PC-9 (cell line): ENCODE results near the gene LEUTX. TPM values are rescaled to one million over a fixed set of nuclear protein-coding genes. Genes with fewer than 3 reads are reported as not detected.

ENCODE experiments used
- BruUV-seq: library from RNA; stranded (reverse); fragments of 400-500 nt; replicated peaks from 2 replicates; lab custom pipeline; 2021; lab: Mats Ljungman, UMichigan
- CTCF ChIA-PET: fragments of 300-600 bp; sonication (Branson Sonifier 250); formaldehyde crosslinking; loops from one replicate; lab custom pipeline; 2022; ENCODE audit warnings: antibody characterized with exemption; lab: Charles Lee
- POLR2A ChIA-PET: fragments of 300-600 bp; sonication (Branson Sonifier 250); formaldehyde crosslinking; loops from one replicate; lab custom pipeline; 2022; ENCODE audit warnings: antibody characterized with exemption; ENCODE audit not compliant: unreplicated experiment; lab: Charles Lee
- DNase-seq, 2 experiments: peaks; one replicate each; pipeline versions ENCODE4 v3.0.0 to v3.0.0-alpha.2; 2015 to 2022; ENCODE audit warnings: mixed read lengths in 1 of 2
- H2AFZ ChIP-seq: fragments of 200-600 bp; sonication (generic); 2 replicates; pipeline ENCODE4 v1.8.1; 2017; ENCODE audit warnings: antibody characterized with exemption
- H3F3A ChIP-seq: fragments of 200-600 bp; sonication (generic); 2 replicates; pipeline ENCODE4 v1.8.1; 2017; ENCODE audit warnings: antibody characterized with exemption, mild to moderate bottlenecking, low read depth; ENCODE audit not compliant: insufficient read depth
- H3K27ac ChIP-seq: fragments of 200-600 bp; sonication (generic); 2 replicates; pipeline ENCODE4 v1.6.1; 2016; ENCODE audit warnings: mixed run types
- H3K27me3 ChIP-seq: fragments of 200-600 bp; sonication (generic); 2 replicates; pipeline ENCODE4 v1.6.1; 2016; ENCODE audit warnings: low read depth, mixed run types; ENCODE audit not compliant: insufficient read depth
- H3K36me3 ChIP-seq: fragments of 200-600 bp; sonication (generic); 2 replicates; pipeline ENCODE4 v1.6.1; 2016; ENCODE audit warnings: low read depth, mixed run types
- H3K4me1 ChIP-seq: fragments of 200-600 bp; sonication (generic); replicated peaks from 2 replicates; pipeline ENCODE4 v1.6.1; 2016; ENCODE audit warnings: mixed run types; ENCODE audit not compliant: insufficient read depth
- H3K4me2 ChIP-seq: fragments of 200-600 bp; sonication (generic); 2 replicates; pipeline ENCODE4 v1.6.1; 2017; ENCODE audit warnings: mixed run types
- H3K4me3 ChIP-seq: fragments of 200-600 bp; sonication (generic); 2 replicates; pipeline ENCODE4 v1.6.1; 2016; ENCODE audit warnings: mixed run types
- H3K79me2 ChIP-seq: fragments of 200-600 bp; sonication (generic); 2 replicates; pipeline ENCODE4 v1.6.1; 2017; ENCODE audit warnings: low read depth, mixed run types
- H3K9me2 ChIP-seq: fragments of 200-600 bp; sonication (generic); 2 replicates; pipeline ENCODE4 v1.8.1; 2017; ENCODE audit warnings: mild to moderate bottlenecking; ENCODE audit not compliant: insufficient read depth
- H3K9me3 ChIP-seq: fragments of 200-600 bp; sonication (generic); 2 replicates; pipeline ENCODE4 v1.8.1; 2016; ENCODE audit warnings: low read depth; ENCODE audit not compliant: insufficient read depth
- H4K20me1 ChIP-seq: fragments of 200-600 bp; sonication (generic); 2 replicates; pipeline ENCODE4 v1.8.1; 2017; ENCODE audit not compliant: insufficient read depth
- CTCF ChIP-seq: fragments of 200-600 bp; sonication (generic); conservative IDR thresholded peaks from 2 replicates; pipeline ENCODE4 v1.6.1; 2017; ENCODE audit warnings: mixed run types, antibody characterized with exemption, mild to moderate bottlenecking, moderate library complexity
- EZH2 ChIP-seq: fragments of 200-600 bp; sonication (generic); IDR thresholded peaks from 2 replicates; pipeline ENCODE4 v1.8.0; 2017; ENCODE audit warnings: antibody characterized with exemption, low read depth
- intact Hi-C: fragments of 100-400 bp; cut with micrococcal nuclease; formaldehyde crosslinking; loops from one replicate; pipeline ENCODE4 v1.10.0; 2022; ENCODE audit not compliant: unreplicated experiment
- total RNA-seq: library from RNA; stranded (reverse); gene quantifications from 2 replicates; pipeline ENCODE4 v1.2.3, GENCODE V29; 2021

The LEUTX gene
- total RNA-seq, 1 experiment from 2014 or later: not detected

DNA sequence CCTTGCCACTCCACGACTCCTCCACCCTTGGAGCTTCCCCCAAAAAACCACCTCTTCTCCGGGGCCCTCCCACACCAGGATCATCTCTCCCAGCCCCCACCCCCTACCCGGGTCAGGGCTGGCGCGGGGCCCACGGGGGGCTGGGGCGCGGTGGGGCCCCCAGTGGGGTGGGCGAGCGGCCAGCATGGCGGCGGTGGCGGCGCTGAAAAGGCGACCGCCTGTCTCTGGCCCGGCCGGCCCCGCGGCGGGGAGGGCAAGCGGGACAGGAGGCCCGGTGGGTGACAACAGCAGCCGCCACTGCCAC lies 54.5 kb downstream of the LEUTX start:
- no peaks in the 10 kb centered on the region for H3K4me1 ChIP-seq
- peaks cover 32% of the 10 kb centered on the region for H3K36me3 ChIP-seq
- CTCF ChIA-PET: interaction anchor here (1.0 kb wide), 1 partner anchor 13 kb away, joined by 3 read pairs; the partner anchor contains the start of gene FBL
- no peak for DNase-seq
- no peaks in the 10 kb centered on the region for H3K9me2 ChIP-seq
- no peak overlapping the region for H2AFZ ChIP-seq
- BruUV-seq: no TSS peak
- TF ChIP-seq EZH2: no peak
- no peak for TF ChIP-seq CTCF
- H4K20me1 ChIP-seq: no peaks in the 10 kb centered on the region
- POLR2A ChIA-PET: interaction anchor here (0.6 to 1.0 kb wide), 6 partner anchors 14 to 775 kb away, joined by 3 to 13 read pairs (median 8); partner anchors contain the start of genes PSMC4 and RPS16
- H3K27ac ChIP-seq: no peak overlapping the region
- H3K27me3 ChIP-seq: no peaks in the 10 kb centered on the region
- intact Hi-C loops: no loop called here
- no peak overlapping the region for H3K4me3 ChIP-seq
- no peaks in the 10 kb centered on the region for H3K79me2 ChIP-seq
- H3K4me2 ChIP-seq: no peak overlapping the region
- H3K9me3 ChIP-seq: no peaks in the 10 kb centered on the region
- 0 out of 2 replicates have a peak, but pooled peaks cover 3% of the 10 kb centered on the region for H3F3A ChIP-seq

DNA sequence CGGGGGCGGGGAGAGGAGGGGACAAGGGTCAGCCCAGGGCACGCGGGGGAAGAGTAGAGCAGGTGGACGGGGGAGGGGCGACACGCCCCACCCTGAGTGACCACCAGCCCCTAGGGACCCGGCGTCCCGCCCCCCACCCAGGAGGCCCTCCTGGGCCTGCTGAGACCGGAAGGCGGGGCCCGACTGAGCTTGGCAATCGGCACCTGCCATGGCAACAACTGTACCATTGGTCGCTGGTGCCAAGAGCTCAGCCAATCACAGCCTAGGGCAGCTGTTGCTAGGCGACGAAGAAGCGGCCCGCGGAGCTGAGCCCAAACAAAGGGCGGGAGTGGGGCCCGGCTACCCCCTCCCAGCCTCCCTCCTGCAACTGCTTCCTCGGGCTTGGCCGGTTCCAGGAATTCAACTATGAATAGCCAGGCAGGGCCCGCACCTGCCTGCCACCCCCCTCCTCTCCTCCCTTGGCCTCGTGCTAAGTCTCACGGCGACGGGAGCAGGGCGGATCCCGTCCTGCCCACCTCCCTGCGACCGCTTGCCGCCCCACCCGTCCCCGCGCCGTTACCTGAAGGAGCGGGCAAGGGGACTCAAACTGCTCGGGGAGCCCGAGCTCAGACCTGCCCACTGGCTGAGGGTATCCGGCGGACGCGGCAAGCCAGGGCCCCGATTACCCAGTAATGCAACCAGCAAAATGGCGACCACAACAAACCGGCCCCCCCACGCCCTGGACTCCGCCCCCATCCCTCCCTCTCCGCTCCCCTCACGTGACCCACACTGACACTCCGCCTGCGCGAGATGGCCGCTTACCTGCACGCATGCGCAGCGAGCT lies 55.0 kb downstream of the LEUTX start, which contains the start of gene DYRK1B:
Gene DYRK1B, minus strand, starts transcription at position 699 of the 823 bp plus-strand sequence. CDS start 2,295 bp downstream, outside the sequence.
- no peak within 1 kb of the TSS for H3K4me2 ChIP-seq
- no peaks in the 10 kb centered on the region for H3K27me3 ChIP-seq
- no peaks in the 10 kb centered on the region for H3K9me2 ChIP-seq
- peaks cover 38% of the 10 kb centered on the region for H3K36me3 ChIP-seq
- H3K4me3 ChIP-seq: no peak within 1 kb of the TSS
- TSS peak; percentile 32 for BruUV-seq
- no peak within 1 kb of the TSS for H3K27ac ChIP-seq
- ChIA-PET POLR2A (interaction anchor here (0.6 to 1.0 kb wide), 8 partner anchors 13 to 775 kb away, joined by 3 to 13 read pairs (median 7); partner anchors contain the start of genes PSMC4 and RPS16), CTCF (interaction anchor here (0.5 to 1.0 kb wide), 3 partner anchors 13 to 404 kb away, joined by 3 to 4 read pairs (median 3); partner anchors contain the start of gene FBL)
- no peak for TF ChIP-seq CTCF
- no peak for TF ChIP-seq EZH2
- DNase-seq: peak in 1 of 2 experiments; percentile 95
- intact Hi-C loops: no loop called here
- H3K4me1 ChIP-seq: no peaks in the 10 kb centered on the region
- H2AFZ ChIP-seq: no peak within 1 kb of the TSS
- 0 out of 2 replicates have a peak, but pooled peaks cover 4% of the 10 kb centered on the region for H4K20me1 ChIP-seq
- H3K9me3 ChIP-seq: no peaks in the 10 kb centered on the region
- no peaks in the 10 kb centered on the region for H3K79me2 ChIP-seq
- H3F3A ChIP-seq: 0 out of 2 replicates have a peak, but pooled peaks cover 3% of the 10 kb centered on the region

DNA sequence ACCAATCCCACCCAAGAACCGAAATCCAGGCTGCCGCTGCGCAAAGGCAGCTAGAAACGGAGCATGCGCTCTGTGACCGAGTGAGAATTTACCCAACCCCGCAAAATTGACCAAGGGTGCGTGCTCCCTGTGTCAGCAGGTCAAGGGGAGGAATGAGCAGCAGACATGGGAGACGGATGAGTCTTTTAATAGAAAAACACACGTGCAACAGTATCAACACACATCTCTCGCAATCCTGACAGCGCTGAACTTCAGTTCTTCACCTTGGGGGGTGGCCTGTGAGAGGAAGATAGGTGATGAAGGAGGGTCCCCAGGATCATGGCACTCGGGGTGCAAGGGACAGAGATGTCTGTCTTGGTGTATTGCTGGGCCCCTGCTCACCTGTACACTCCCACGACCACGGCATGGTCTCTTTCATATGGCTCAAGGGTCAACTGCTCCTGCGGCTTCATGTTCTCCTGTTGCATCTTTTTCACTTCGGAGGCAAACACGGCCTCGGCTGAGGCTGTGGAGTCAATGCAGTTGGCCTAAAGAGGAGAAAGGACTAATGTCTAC lies 55.7 kb downstream of the LEUTX start:
- H3K4me1 ChIP-seq: no peaks in the 10 kb centered on the region
- no peaks in the 10 kb centered on the region for H3F3A ChIP-seq
- no peak overlapping the region for H2AFZ ChIP-seq
- no peaks in the 10 kb centered on the region for H3K9me2 ChIP-seq
- H3K9me3 ChIP-seq: no peaks in the 10 kb centered on the region
- H3K79me2 ChIP-seq: no peaks in the 10 kb centered on the region
- POLR2A ChIA-PET: interaction anchor here (0.6 kb wide), 1 partner anchor 336 kb away, joined by 4 read pairs; no protein-coding TSS in a partner anchor
- H3K4me3 ChIP-seq: no peak overlapping the region
- no peak for TF ChIP-seq EZH2
- TF ChIP-seq CTCF: no peak
- BruUV-seq: no TSS peak
- H3K36me3 ChIP-seq: peaks cover 43% of the 10 kb centered on the region
- H3K27me3 ChIP-seq: no peaks in the 10 kb centered on the region
- no peak overlapping the region for H3K27ac ChIP-seq
- no peak for DNase-seq
- CTCF ChIA-PET: interaction anchor here (0.5 kb wide), 1 partner anchor 404 kb away, joined by 4 read pairs; no protein-coding TSS in a partner anchor
- intact Hi-C loops: no loop called here
- H3K4me2 ChIP-seq: no peak overlapping the region
- 0 out of 2 replicates have a peak, but pooled peaks cover 5% of the 10 kb centered on the region for H4K20me1 ChIP-seq
